Keratinocyte (primary cell): ENCODE measurements around the gene PCID2. TPM values are rescaled to one million over a fixed set of nuclear protein-coding genes. Genes with fewer than 3 reads are reported as not detected.

Source experiments
- DNase-seq: peaks from one replicate; pipeline ENCODE4 v3.0.0-alpha.2; 2011; ENCODE audit warnings: low read depth, missing footprints, low spot score
- FAIRE-seq: peaks from 2 replicates; lab custom pipeline; 2011; peaks lifted over from hg19 to GRCh38; lab: Jason Lieb, UNC
- H2AFZ ChIP-seq: 2 replicates; pipeline ENCODE4 v1.6.0; 2012; ENCODE audit warnings: low read length, control low read depth, inconsistent platforms; ENCODE audit not compliant: control insufficient read depth
- H3K27ac ChIP-seq: 2 replicates; pipeline ENCODE4 v1.5.1; 2011; ENCODE audit warnings: low read length; ENCODE audit not compliant: control insufficient read depth, insufficient read depth
- H3K27me3 ChIP-seq: 3 replicates; pipeline ENCODE4 v1.6.0; 2011; ENCODE audit warnings: low read length; ENCODE audit not compliant: control insufficient read depth, insufficient read depth; ENCODE audit errors: extremely low read depth
- H3K36me3 ChIP-seq, 2 experiments: 2 replicates in 1 of 2; 3 replicates in 1 of 2; pipeline ENCODE4 v1.5.1; 2011; ENCODE audit warnings: low read length in 2 of 2, mild to moderate bottlenecking in 1 of 2; ENCODE audit not compliant: control insufficient read depth in 2 of 2, insufficient read depth in 2 of 2; ENCODE audit errors: extremely low read depth in 1 of 2
- H3K4me1 ChIP-seq: 3 replicates; pipeline ENCODE4 v1.5.1; 2011; ENCODE audit warnings: low read length; ENCODE audit not compliant: control insufficient read depth, insufficient read depth; ENCODE audit errors: extremely low read depth
- H3K4me2 ChIP-seq: 3 replicates; pipeline ENCODE4 v1.6.0; 2011; ENCODE audit warnings: low read depth, low read length; ENCODE audit not compliant: control insufficient read depth, insufficient read depth; ENCODE audit errors: extremely low read depth
- H3K4me3 ChIP-seq, 3 experiments: fragments of 200-600 bp in 1 of 3; sonication (generic) in 1 of 3; 2 replicates in 2 of 3; 3 replicates in 1 of 3; pipeline ENCODE4 v1.5.1; 2011 to 2016; ENCODE audit warnings: low read length in 3 of 3, mild to moderate bottlenecking in 3 of 3, control low read depth in 2 of 3, inconsistent platforms in 1 of 3, low read depth in 1 of 3, mixed read lengths in 1 of 3, mixed run types in 1 of 3, moderate library complexity in 1 of 3; ENCODE audit not compliant: control insufficient read depth in 2 of 3, insufficient read depth in 2 of 3; ENCODE audit errors: extremely low read depth in 1 of 3
- H3K79me2 ChIP-seq: 2 replicates; pipeline ENCODE4 v1.6.0; 2012; ENCODE audit warnings: low read length; ENCODE audit not compliant: control insufficient read depth, insufficient read depth
- H3K9ac ChIP-seq: 3 replicates; pipeline ENCODE4 v1.6.0; 2011; ENCODE audit warnings: low read length; ENCODE audit not compliant: control insufficient read depth, insufficient read depth; ENCODE audit errors: extremely low read depth
- H3K9me1 ChIP-seq: 3 replicates; pipeline ENCODE4 v1.6.0; 2011; ENCODE audit warnings: low read length; ENCODE audit not compliant: control insufficient read depth, insufficient read depth; ENCODE audit errors: extremely low read depth
- H3K9me3 ChIP-seq: 2 replicates; pipeline ENCODE4 v1.5.1; 2012; ENCODE audit warnings: low read depth, low read length; ENCODE audit not compliant: control insufficient read depth
- H4K20me1 ChIP-seq: 3 replicates; pipeline ENCODE4 v1.6.0; 2011; ENCODE audit warnings: low read length; ENCODE audit not compliant: control insufficient read depth, insufficient read depth; ENCODE audit errors: extremely low read depth
- EZH2 ChIP-seq: IDR thresholded peaks from one replicate; pipeline ENCODE4 v1.6.1; 2012; ENCODE audit warnings: inconsistent platforms, mild to moderate bottlenecking, low read length, moderate library complexity
- dilution Hi-C: fragments of 300-500 bp; cut with MboI; formaldehyde crosslinking; loops from one replicate; pipeline ENCODE4 v1.7.0; 2020; ENCODE audit warnings: low sequenced_read_pairs; ENCODE audit not compliant: extremely low pct_ligation_motif_present
- polyA plus RNA-seq, 5 experiments: library from polyadenylated mRNA; depleted of rRNA in 3 of 5; stranded (reverse) in 3 of 5; stranded (forward) in 1 of 5; unstranded in 1 of 5; fragments of >200 nt; gene quantifications; 1 replicate in 1 of 5; 2 replicates in 3 of 5; 3 replicates in 1 of 5; pipeline versions ENCODE4 v1.2.1 to v1.2.3, GENCODE V29; 2011 to 2012; ENCODE audit warnings: missing spikeins in 2 of 5, low read depth in 1 of 5, low replicate concordance in 1 of 5
- TF ChIP-seq, protein P1 (sequence below), 3 experiments: IDR thresholded peaks in 1 of 3; conservative IDR thresholded peaks in 1 of 3; optimal IDR thresholded peaks in 1 of 3; 2 replicates in 2 of 3; 3 replicates in 1 of 3; pipeline versions ENCODE3 to v1.5.1; 2011; ENCODE audit warnings: low read length in 3 of 3, mild to moderate bottlenecking in 3 of 3, moderate library complexity in 2 of 3, control low read depth in 1 of 3, inconsistent platforms in 1 of 3; ENCODE audit not compliant: insufficient read depth in 2 of 3; ENCODE audit errors: extremely low read depth in 1 of 3

The PCID2 gene
- polyA plus RNA-seq, 1 donor (not counting 4 experiments of a cell fraction or from before 2014, with no cell fraction given): 76.5 TPM

DNA sequence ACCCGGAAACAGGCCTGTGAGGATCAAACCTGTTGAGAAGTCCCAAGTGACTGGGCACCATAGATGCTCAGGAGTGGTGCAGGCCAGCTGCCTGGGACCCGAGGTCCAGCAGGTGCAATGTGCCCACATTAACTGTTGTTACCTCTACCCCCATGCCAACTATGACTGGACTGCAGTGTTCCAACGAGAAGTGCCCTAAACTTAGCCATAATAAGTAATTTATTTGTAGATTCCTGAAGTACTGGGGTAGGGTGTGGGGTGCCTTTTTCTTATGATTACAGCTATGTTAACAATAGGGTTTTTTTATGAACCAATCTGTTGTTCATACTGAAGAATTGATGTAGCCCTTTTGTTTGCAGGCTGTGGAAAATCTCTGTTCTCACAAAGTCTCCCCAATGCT is 10.1 kb upstream of the PCID2 start:
- Histone ChIP-seq H3K9ac (peak overlapping the region; percentile 18), H3K27ac (no peak overlapping the region), H3K79me2 (peaks cover 98% of the 10 kb centered on the region), H3K4me2 (no peak overlapping the region), H3K9me1 (peaks cover 11% of the 10 kb centered on the region), H3K4me3 (no peak overlapping the region), H3K27me3 (no peaks in the 10 kb centered on the region), H3K9me3 (no peaks in the 10 kb centered on the region), H3K4me1 (peaks cover 18% of the 10 kb centered on the region), H3K36me3 (peaks cover 12 to 28% of the 10 kb centered on the region in 2 experiments), H4K20me1 (peaks cover 48% of the 10 kb centered on the region), H2AFZ (no peak overlapping the region)
- no peak for DNase-seq
- TF ChIP-seq EZH2: no peak
- TF ChIP-seq, protein P1, sequence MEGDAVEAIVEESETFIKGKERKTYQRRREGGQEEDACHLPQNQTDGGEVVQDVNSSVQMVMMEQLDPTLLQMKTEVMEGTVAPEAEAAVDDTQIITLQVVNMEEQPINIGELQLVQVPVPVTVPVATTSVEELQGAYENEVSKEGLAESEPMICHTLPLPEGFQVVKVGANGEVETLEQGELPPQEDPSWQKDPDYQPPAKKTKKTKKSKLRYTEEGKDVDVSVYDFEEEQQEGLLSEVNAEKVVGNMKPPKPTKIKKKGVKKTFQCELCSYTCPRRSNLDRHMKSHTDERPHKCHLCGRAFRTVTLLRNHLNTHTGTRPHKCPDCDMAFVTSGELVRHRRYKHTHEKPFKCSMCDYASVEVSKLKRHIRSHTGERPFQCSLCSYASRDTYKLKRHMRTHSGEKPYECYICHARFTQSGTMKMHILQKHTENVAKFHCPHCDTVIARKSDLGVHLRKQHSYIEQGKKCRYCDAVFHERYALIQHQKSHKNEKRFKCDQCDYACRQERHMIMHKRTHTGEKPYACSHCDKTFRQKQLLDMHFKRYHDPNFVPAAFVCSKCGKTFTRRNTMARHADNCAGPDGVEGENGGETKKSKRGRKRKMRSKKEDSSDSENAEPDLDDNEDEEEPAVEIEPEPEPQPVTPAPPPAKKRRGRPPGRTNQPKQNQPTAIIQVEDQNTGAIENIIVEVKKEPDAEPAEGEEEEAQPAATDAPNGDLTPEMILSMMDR (optimal IDR thresholded peaks at IDR 0.05 in 1 of 3, IDR thresholded peaks at IDR 0.05 in 1 of 3, conservative IDR thresholded peaks at IDR 0.05 in 1 of 3; ENCODE audit: extremely low read depth in 1 of 3, insufficient read depth in 2 of 3, low read length in 3 of 3): no peak
- dilution Hi-C loops: no loop called here
- FAIRE-seq: no peak

DNA sequence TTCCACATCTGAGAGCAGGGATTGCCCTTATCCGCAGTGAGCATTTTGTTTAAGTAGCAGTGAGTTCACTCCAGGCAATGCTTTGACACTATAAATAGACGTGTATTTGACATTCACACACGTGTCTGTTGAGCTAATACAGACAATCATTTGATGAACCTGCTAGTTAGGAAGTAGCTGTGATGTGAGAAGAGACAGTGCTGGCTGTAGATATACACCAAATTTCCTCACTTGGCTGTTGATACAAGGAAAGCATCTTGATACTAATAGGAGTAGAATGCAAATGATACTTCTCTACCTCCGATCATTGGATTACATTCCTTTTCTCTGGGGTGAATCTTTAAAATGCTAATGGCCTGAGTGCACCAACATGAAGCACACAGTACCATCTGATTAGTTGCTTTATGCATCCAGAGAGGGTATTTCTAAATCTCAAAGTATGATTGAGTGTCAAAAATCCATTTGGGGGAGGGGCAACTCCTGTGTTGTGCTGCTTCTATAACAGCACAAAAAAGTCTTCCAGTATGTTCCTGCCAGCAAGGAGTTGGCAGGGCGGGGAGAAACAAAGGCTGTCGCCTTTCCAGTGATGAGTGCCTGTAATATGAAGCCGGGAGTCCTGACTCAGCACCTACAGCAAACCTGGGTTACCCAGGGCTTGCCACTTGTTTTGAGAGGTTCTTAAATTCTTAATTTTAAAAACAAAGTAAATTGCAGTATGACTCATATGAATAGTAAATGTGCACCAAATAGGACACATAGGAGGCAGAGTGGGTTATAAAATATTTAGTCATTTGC is 8.0 kb upstream of the PCID2 start:
- Histone ChIP-seq H3K27me3 (no peaks in the 10 kb centered on the region), H3K9me1 (peaks cover 15% of the 10 kb centered on the region), H4K20me1 (peaks cover 59% of the 10 kb centered on the region), H2AFZ (no peak overlapping the region), H3K4me3 (peak overlapping the region in 1 of 3 experiments; percentile 14), H3K36me3 (peaks cover 13 to 23% of the 10 kb centered on the region in 2 experiments), H3K4me2 (peak overlapping the region; percentile 61), H3K27ac (peak overlapping the region; percentile 45), H3K79me2 (peaks cover 100% of the 10 kb centered on the region), H3K9me3 (no peaks in the 10 kb centered on the region), H3K4me1 (peaks cover 18% of the 10 kb centered on the region), H3K9ac (peak overlapping the region; percentile 2)
- dilution Hi-C loops: no loop called here
- TF ChIP-seq EZH2: no peak
- TF ChIP-seq, protein P1 (optimal IDR thresholded peaks at IDR 0.05 in 1 of 3, IDR thresholded peaks at IDR 0.05 in 1 of 3, conservative IDR thresholded peaks at IDR 0.05 in 1 of 3; ENCODE audit: extremely low read depth in 1 of 3, insufficient read depth in 2 of 3, low read length in 3 of 3): no peak
- DNase-seq (peak; percentile 36), FAIRE-seq (peak; percentile 73)
